Erythroblast (primary cell): ENCODE data around the gene CEBPE.

ENCODE experiments used
- GATA1 ChIP-seq: IDR thresholded peaks from 2 replicates; pipeline ENCODE4 v1.6.1; 2011; ENCODE audit warnings: low read depth, mild to moderate bottlenecking, control low read depth, low read length, moderate library complexity
- POLR2A ChIP-seq: IDR thresholded peaks from 2 replicates; pipeline ENCODE4 v1.6.1; 2011; ENCODE audit warnings: mild to moderate bottlenecking, low read length

- TF ChIP-seq GATA1 (no peak), POLR2A (no peak)
Observed at GRCh38 chr14:23162800-23163199, 43.7 kb upstream of the CEBPE start.
